GM18951 (cell line): ENCODE data around the gene GLIS2.

Source experiments
- POLR2A ChIP-seq: IDR thresholded peaks from 4 replicates; pipeline ENCODE4 v1.6.1; 2011; ENCODE audit warnings: mild to moderate bottlenecking; ENCODE audit not compliant: insufficient read length, insufficient read depth; ENCODE audit errors: extremely low read depth
- in situ Hi-C: fragments of 300-500 bp; cut with MboI; formaldehyde crosslinking; loops from one replicate; pipeline ENCODE4 v1.12.0; 2022; ENCODE audit warnings: low sequenced_read_pairs, mixed read lengths, inconsistent platforms; ENCODE audit not compliant: unreplicated experiment

GLIS2 gene

GRCh38 chr16:4306470-4307214, 9.2 kb upstream of the GLIS2 start:
- in situ Hi-C loops, result no loop called here
- TF ChIP-seq POLR2A, result peak; percentile 41

- in situ Hi-C loops, result no loop called here
- peak; percentile 78 for TF ChIP-seq POLR2A
These were observed 8.4 kb upstream of the GLIS2 start for GRCh38 chr16:4307215-4308037.

GRCh38 chr16:4309102-4309832, 6.6 kb upstream of the GLIS2 start:
- TF ChIP-seq POLR2A, result no peak
- in situ Hi-C loops, result no loop called here

- in situ Hi-C loops, result no loop called here
- TF ChIP-seq POLR2A, result no peak
These were observed 6.0 kb upstream of the GLIS2 start for GRCh38 chr16:4309833-4310266.

GRCh38 chr16:4313563-4314531, 2.0 kb upstream of the GLIS2 start:
- in situ Hi-C loops, result no loop called here
- TF ChIP-seq POLR2A, result no peak

- in situ Hi-C loops, result no loop called here
- peak; percentile 10 for TF ChIP-seq POLR2A
These were observed 1.2 kb upstream of the GLIS2 start for GRCh38 chr16:4314532-4315185.

DNA sequence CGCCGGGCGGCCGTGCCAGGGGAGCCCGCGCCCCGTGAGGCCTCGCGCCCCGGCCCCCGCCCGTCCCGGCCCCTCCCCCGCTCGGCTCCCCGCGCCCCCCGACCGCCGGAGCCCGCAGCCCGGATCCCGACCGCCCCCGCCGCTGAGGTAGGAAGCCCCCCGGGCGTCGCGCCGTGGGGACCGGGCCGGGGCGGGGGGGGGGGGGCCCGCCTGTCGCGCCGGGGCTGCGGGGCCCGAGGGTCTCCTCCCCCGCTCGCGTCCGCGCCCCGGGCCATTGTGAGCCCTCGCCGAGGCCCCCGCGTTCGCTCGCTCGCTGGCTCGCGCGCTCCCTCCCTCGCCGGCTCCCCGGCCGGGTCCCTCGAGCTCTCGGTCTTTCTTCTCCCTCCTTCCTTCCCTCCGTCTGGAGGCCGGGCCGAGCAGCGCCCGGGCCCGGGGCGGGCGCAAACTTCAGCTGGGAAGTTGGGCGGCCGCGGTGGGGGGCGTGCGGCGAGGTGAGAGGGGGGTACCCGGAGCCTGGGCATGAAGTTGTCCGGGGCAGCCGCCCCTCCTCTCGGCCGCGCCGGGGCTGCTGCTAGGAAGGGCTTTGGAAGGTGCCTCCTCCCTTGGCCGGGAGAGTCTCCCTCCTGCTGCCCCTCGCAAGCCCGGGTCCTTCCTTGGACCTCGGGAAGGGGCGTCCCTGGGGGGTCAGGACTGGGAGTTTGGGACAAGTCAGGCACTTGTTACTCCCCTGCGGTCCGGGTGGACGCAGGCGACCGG, 419 bp downstream of the GLIS2 start:
- in situ Hi-C loops, result no loop called here

GRCh38 chr16:4316864-4317531, 1.1 kb downstream of the GLIS2 start:
- in situ Hi-C loops, result no loop called here

More for the DNA sequence above, 419 bp downstream of the GLIS2 start:
- no peak for TF ChIP-seq POLR2A

DNA sequence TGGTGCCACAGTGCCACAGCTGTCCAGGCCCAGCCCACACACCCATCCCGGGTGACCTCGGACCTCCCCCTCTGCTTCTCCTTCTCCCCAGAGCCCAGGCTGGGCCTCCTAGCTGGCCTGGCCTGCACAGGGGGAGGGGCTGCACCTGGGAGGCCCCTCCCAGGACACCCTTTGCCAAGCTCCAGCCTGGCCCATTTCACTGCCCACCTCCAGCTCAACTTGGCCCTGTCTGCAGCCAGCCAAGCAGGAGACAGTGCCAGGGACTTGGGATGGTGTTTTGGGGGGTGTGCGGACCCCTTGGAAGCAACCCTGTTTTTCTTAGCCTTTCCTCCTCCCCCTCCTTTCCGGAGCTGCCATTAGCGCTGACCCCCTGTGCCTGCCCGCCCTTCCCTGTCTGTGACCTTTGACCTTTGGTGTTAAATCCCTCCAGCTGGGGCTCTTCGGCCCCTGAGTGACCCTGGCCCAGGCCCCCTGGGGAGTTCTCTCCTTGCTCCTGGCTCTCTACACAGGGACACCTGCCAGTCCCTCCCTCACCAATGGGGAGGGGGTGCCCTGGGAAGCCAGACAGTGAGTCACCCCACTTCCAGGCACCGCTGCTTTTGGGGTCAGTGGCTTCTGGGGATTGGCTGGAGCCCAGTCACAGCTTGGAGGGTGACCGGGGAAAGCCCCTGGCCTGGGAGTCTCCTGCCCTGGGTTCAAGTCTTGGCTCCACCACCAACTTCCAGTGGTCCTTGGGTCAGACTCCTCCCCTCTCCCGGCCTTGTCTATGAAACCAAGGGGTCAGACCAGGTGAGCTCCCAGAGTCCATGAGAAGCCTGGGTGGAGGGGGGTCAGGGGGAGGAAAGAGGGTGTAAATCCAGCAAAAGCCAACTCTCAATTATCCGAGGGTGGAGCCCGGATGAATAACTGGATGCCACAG, 1.9 kb downstream of the GLIS2 start:
- in situ Hi-C loops, result no loop called here
- no peak for TF ChIP-seq POLR2A

More at GRCh38 chr16:4316864-4317531, 1.1 kb downstream of the GLIS2 start:
- TF ChIP-seq POLR2A, result no peak

DNA sequence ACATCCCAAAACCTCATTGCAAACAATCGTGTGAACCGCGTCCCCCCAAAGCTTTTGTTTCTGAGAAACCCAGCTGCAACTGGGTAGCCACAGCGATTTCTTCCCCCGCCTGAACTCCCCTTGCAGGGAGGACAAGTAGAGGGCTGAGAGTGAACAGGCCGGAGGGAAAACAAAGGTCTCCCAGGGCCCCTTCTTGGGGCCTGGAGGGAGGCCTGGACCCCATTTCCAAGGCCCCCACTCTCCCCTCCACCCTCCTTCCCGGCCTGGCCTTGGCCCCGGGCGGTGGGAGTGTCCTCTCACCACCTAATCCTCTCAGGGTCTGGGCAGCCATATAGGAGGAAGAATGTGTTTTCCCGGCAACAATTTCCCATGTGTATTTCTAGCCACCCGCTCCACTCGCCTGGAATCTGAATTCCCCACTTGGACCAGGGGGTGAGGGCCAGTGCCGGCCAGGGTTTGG, 2.6 kb downstream of the GLIS2 start:
- TF ChIP-seq POLR2A, result no peak
- in situ Hi-C loops, result no loop called here
